BE2C (cell line): ENCODE measurements around the gene SSBP4.
A peak's percentile ranks its signal among the peaks of the same experiment; 100 is the strongest.

ENCODE experiments used
- DNase-seq: peaks from one replicate; pipeline ENCODE4 v3.0.0-alpha.2; 2020
- H3K27me3 ChIP-seq: fragments of 250-450 bp; sonication (Bioruptor Pico); 2 replicates; pipeline ENCODE4 v1.5.1; 2020; ENCODE audit warnings: mild to moderate bottlenecking
- H3K36me3 ChIP-seq: fragments of 250-450 bp; sonication (Bioruptor Pico); 2 replicates; pipeline ENCODE4 v1.5.1; 2020; ENCODE audit warnings: mild to moderate bottlenecking
- H3K4me1 ChIP-seq: fragments of 250-450 bp; sonication (Bioruptor Pico); 2 replicates; pipeline ENCODE4 v1.5.1; 2020
- H3K4me3 ChIP-seq: 2 replicates; pipeline ENCODE4 v1.5.1; 2011; ENCODE audit warnings: low read depth, low read length
- H3K9me3 ChIP-seq: fragments of 250-450 bp; sonication (Bioruptor Pico); 2 replicates; pipeline ENCODE4 v1.5.1; 2020
- TF ChIP-seq, protein P1 (sequence below): IDR thresholded peaks from 2 replicates; pipeline ENCODE4 v1.5.1; 2012; ENCODE audit warnings: mild to moderate bottlenecking, low read depth, low read length

SSBP4 gene

DNA sequence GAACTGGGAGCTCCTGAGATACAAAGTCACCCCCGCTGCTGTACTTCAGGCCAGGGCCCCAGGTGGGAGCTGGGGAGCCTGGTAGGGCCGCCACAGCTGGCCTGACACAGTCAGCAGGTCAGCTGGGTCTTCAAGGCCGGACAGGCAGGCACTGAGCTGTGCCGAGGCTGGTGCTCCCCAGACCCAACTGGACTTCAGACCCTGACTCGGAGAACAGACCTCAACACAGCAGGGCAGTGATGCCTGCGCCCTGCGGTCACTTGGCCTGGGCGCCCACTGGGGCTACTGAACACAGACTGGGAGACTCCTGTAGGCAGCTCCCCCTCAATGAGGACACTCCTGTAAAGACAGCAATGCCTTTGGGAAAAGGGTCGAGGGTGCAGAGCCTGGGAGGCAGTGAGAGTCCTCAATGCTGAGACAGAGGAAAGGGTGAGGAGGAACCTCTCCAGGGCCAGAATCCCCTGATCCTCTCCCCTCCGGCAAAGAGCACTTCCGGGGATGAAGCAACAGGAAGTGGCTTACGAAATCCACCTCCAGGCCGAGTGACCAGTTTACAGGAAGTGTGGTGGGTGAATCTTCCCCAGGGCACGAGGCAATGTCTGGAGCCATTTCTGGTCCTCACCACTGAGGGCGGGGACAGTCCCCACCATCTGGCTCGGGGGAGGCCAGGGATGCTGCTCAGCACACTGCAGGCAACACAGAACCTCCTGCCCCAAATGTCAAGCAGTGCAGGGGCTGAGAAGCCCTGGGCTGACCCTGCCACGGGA lies 59.5 kb downstream of the SSBP4 start:
- peak; percentile 51 for DNase-seq

DNA sequence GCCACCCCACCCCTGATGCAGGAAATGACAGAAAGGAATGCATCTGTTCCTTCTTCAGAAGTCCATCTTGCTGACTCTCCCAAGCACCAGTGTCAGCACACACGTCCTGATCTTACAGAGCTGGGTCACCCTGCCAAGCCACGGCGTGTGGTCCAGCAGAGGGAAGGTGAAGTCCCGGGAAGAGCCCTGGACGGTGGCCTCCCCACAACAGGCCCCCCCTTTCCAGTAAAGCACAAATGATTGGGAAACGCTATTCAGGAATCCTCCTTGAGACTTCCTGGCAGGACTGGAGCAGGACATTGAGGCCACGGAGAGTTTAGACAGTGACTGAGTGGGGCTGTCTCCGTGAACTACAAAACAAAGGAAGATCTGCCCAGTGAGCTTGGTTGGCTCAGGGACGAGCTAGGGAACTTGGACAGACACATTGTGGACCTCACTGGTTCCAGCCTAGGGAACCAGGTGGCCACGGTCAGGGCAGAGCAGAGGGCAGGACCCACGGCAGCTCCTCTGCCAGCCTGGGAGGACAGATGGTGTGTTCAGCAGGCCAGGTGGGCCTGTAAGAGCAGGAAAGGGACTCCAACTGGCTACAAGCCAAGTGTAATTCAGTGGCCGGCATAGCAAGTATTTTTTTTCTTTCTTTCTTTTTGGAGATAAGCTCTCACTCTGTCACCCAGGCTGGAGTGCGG lies 61.0 kb downstream of the SSBP4 start:
- TF ChIP-seq, protein P1, sequence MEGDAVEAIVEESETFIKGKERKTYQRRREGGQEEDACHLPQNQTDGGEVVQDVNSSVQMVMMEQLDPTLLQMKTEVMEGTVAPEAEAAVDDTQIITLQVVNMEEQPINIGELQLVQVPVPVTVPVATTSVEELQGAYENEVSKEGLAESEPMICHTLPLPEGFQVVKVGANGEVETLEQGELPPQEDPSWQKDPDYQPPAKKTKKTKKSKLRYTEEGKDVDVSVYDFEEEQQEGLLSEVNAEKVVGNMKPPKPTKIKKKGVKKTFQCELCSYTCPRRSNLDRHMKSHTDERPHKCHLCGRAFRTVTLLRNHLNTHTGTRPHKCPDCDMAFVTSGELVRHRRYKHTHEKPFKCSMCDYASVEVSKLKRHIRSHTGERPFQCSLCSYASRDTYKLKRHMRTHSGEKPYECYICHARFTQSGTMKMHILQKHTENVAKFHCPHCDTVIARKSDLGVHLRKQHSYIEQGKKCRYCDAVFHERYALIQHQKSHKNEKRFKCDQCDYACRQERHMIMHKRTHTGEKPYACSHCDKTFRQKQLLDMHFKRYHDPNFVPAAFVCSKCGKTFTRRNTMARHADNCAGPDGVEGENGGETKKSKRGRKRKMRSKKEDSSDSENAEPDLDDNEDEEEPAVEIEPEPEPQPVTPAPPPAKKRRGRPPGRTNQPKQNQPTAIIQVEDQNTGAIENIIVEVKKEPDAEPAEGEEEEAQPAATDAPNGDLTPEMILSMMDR = no peak
- H3K27me3 ChIP-seq = no peaks in the 10 kb centered on the region
- DNase-seq = no peak
- H3K4me3 ChIP-seq = no peak overlapping the region
- no peaks in the 10 kb centered on the region for H3K9me3 ChIP-seq
- peaks cover 17% of the 10 kb centered on the region for H3K4me1 ChIP-seq
- H3K36me3 ChIP-seq = no peaks in the 10 kb centered on the region; the same call in 1 of the 2 replicates

More for the DNA sequence above, 59.5 kb downstream of the SSBP4 start:
- H3K9me3 ChIP-seq = no peaks in the 10 kb centered on the region
- H3K27me3 ChIP-seq = no peaks in the 10 kb centered on the region
- H3K4me1 ChIP-seq = peaks cover 17% of the 10 kb centered on the region
- no peak overlapping the region for H3K4me3 ChIP-seq
- TF ChIP-seq, protein P1 = no peak
- H3K36me3 ChIP-seq = no peaks in the 10 kb centered on the region; the same call in 1 of the 2 replicates

DNA sequence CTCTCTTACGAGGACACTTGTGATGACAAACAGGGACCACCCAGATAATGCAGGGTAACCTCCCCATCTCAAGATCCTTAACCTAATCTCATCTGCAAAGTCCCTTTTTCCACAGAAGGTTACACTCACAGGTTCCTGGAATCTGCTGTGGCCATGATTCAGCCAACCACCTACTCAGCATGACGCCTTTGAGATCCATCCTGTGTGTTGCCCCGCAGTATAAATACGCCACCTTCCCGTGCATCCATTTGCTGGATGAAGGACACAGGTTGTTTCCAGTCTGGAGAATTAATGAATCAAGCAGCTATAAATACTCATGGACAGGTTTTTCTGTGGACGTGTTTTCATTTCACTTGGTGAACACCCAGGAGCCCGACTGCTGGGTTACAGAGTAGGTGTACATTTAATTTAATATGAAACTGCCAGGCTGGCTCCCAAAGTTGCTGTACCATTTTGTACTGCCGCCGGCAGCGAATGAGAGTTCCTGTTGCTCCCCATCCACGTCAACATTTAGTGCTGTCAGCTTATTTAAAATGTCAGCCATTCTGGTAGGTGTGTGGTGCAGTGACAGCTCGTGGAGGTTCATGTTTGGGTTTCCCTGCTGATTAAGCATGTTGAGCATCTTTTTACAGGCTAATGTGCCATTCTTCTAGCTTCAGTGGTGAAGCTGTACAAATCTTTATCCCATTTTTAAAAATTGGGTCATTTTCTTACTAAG lies 62.5 kb downstream of the SSBP4 start:
- no peaks in the 10 kb centered on the region for H3K27me3 ChIP-seq
- no peaks in the 10 kb centered on the region; the same call in 1 of the 2 replicates for H3K36me3 ChIP-seq
- TF ChIP-seq, protein P1 = no peak
- no peaks in the 10 kb centered on the region for H3K9me3 ChIP-seq
- DNase-seq = no peak
- H3K4me3 ChIP-seq = no peak overlapping the region
- H3K4me1 ChIP-seq = peaks cover 23% of the 10 kb centered on the region

DNA sequence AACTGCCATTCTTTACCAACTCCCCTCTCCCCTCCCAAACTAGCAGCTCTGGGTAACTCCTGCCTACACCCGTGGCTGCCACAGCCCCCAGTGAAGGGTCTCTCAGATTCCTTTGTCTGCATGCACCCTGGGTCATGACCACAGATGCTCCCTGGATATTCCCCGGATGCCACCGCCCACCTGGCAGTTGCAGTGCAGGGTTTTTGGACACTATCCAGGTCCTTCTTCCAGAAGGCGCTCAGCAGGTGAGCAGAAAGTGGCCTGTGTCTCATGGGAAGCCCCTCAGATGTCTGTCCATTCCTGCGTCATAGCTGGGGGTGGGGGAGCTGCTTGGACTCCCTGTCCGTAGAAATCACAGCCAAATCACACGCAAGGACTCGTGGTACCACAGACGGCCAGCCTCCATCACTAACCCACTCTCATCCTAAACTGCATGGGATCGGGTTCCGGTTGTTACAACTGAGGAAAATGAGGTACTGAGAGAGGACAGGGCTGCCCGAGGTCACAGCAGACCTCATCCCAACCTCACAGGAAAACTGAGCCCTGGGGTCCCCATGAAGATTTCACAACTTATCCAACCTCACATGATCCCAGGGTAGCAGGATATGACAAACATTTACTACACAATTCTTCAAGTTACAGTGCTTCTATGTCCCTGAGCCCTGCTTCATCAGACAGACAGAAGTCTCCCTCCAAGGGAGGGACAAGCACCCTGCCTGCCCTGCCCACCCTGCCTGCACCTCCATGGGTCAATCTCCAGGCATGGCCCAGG lies 64.1 kb downstream of the SSBP4 start:
- H3K9me3 ChIP-seq = no peaks in the 10 kb centered on the region
- no peaks in the 10 kb centered on the region for H3K36me3 ChIP-seq
- H3K4me1 ChIP-seq = peaks cover 24% of the 10 kb centered on the region
- H3K4me3 ChIP-seq = no peak overlapping the region
- H3K27me3 ChIP-seq = no peaks in the 10 kb centered on the region
- DNase-seq = no peak
- TF ChIP-seq, protein P1 = no peak
